K562 (cell line): ENCODE measurements around the gene ECE2. TPM values are rescaled to one million over a fixed set of nuclear protein-coding genes. Genes with fewer than 3 reads are reported as not detected.

Source experiments
- ATAC-seq: fragments of 200-7000 bp; cut with Tn5 transposase; 3 replicates; pipeline ENCODE4 v1.9.1; 2020; ENCODE audit warnings: moderate library complexity
- BruUV-seq: library from RNA; stranded (reverse); fragments of 400-500 nt; replicated peaks from 2 replicates; lab custom pipeline; 2021; lab: Mats Ljungman, UMichigan
- CTCF ChIA-PET: fragments of 300-600 bp; formaldehyde crosslinking; extraction: SDS; loops from one replicate; lab custom pipeline; 2021; ENCODE audit warnings: low intra/inter-chr PET ratio; lab: Yijun Ruan, JAX
- POLR2A ChIA-PET: fragments of 300-600, 350-650 bp; sonication (Branson Sonifier 250); formaldehyde crosslinking; extraction: SDS; loops from one replicate; lab custom pipeline; 2021; ENCODE audit warnings: antibody characterized with exemption, inconsistent platforms; lab: Yijun Ruan, JAX
- DNase-seq, 4 experiments: peaks; one replicate each; pipeline versions ENCODE4 v3.0.0 to v3.0.0-alpha.2; 2011 to 2018; ENCODE audit warnings: low spot score in 3 of 4, mixed read lengths in 3 of 4; ENCODE audit errors: extremely low read depth in 1 of 4
- FAIRE-seq: peaks from 2 replicates; lab custom pipeline; 2011; peaks lifted over from hg19 to GRCh38; lab: Jason Lieb, UNC
- H2AFZ ChIP-seq: 2 replicates; pipeline ENCODE4 v1.6.0; 2011; ENCODE audit warnings: low read depth, low read length, control low read depth, inconsistent platforms
- H3K27ac ChIP-seq: fragments of 200-600 bp; 3 replicates; pipeline ENCODE4 v1.8.0; 2011; ENCODE audit warnings: low read depth, mild to moderate bottlenecking, control low read depth, inconsistent platforms, low read length, moderate library complexity, mixed read lengths; ENCODE audit errors: extremely low read depth
- H3K27me3 ChIP-seq, 2 experiments: fragments of 300-600 bp in 1 of 2; 2 replicates in 1 of 2; 3 replicates in 1 of 2; pipeline versions ENCODE4 v1.6.0 to v1.8.0; 2011; ENCODE audit warnings: inconsistent platforms in 2 of 2, low read length in 2 of 2, mild to moderate bottlenecking in 1 of 2, mixed read lengths in 1 of 2, moderate library complexity in 1 of 2; ENCODE audit not compliant: control insufficient read depth in 2 of 2, insufficient read depth in 2 of 2
- H3K36me3 ChIP-seq: fragments of 300-600 bp; 3 replicates; pipeline ENCODE4 v1.8.0; 2011; ENCODE audit warnings: mild to moderate bottlenecking, low read length, inconsistent platforms; ENCODE audit not compliant: control insufficient read depth, insufficient read depth
- H3K4me1 ChIP-seq, 2 experiments: fragments of 200-600 bp in 1 of 2; replicated peaks in 1 of 2; 2 replicates in 1 of 2; 3 replicates in 1 of 2; pipeline versions ENCODE4 v1.5.1 to v1.8.0; 2011; ENCODE audit warnings: inconsistent platforms in 2 of 2, low read length in 2 of 2, mild to moderate bottlenecking in 1 of 2, mixed read lengths in 1 of 2, moderate library complexity in 1 of 2; ENCODE audit not compliant: control insufficient read depth in 2 of 2, insufficient read depth in 2 of 2
- H3K4me2 ChIP-seq: 2 replicates; pipeline ENCODE4 v1.6.1; 2011; ENCODE audit warnings: low read length, control low read depth, inconsistent platforms, mixed read lengths; ENCODE audit not compliant: insufficient read depth
- H3K4me3 ChIP-seq: fragments of 200-600 bp; sonication (generic), shearing (Covaris generic); 2 replicates; pipeline ENCODE4 v1.5.1; 2016; ENCODE audit warnings: control low read depth, inconsistent platforms
- H3K79me2 ChIP-seq: fragments of 200-600 bp; 3 replicates; pipeline ENCODE4 v1.8.0; 2011; ENCODE audit warnings: low read length, inconsistent platforms; ENCODE audit not compliant: control insufficient read depth, insufficient read depth
- H3K9ac ChIP-seq, 2 experiments: 2 replicates each; pipeline versions ENCODE4 v1.6.0 to v1.6.1; 2011; ENCODE audit warnings: low read depth in 2 of 2, low read length in 2 of 2, control low read depth in 1 of 2, inconsistent platforms in 1 of 2, mild to moderate bottlenecking in 1 of 2, mixed read lengths in 1 of 2; ENCODE audit not compliant: insufficient read depth in 1 of 2
- H3K9me1 ChIP-seq: one replicate; pipeline ENCODE4 v1.6.0; 2011; ENCODE audit warnings: inconsistent platforms, mild to moderate bottlenecking, low read length, moderate library complexity; ENCODE audit not compliant: control insufficient read depth, insufficient read depth
- H3K9me3 ChIP-seq: replicated peaks from 2 replicates; pipeline ENCODE4 v1.5.1; 2011; ENCODE audit warnings: low read depth, low read length, inconsistent platforms; ENCODE audit not compliant: control insufficient read depth, insufficient read depth
- H4K20me1 ChIP-seq: replicated peaks from 2 replicates; pipeline ENCODE4 v1.6.1; 2011; ENCODE audit warnings: low read length, inconsistent platforms, mixed read lengths; ENCODE audit not compliant: control insufficient read depth, insufficient read depth
- WGBS: fragments of 100-300 bp; shearing (Covaris generic); methylation state at CpG from one replicate; pipeline ENCODE4 v1.1.6; 2016; ENCODE audit warnings: low coverage, mixed read lengths; ENCODE audit not compliant: insufficient coverage; ENCODE audit errors: missing lambda C conversion rate; 5-methylcytosine and 5-hydroxymethylcytosine counted together
- in situ Hi-C: fragments of 300-500 bp; cut with MboI; formaldehyde crosslinking; loops from 4 replicates; pipeline ENCODE4 v1.15.0; 2018; ENCODE audit warnings: inconsistent platforms, mixed read lengths
- intact Hi-C: fragments of 100-400 bp; cut with micrococcal nuclease; formaldehyde crosslinking; loops from 2 replicates; pipeline ENCODE4 v1.14.2; 2022
- polyA plus RNA-seq, 8 experiments: library from polyadenylated mRNA; depleted of rRNA in 4 of 8; stranded (reverse) in 5 of 8; unstranded in 3 of 8; fragments of >200 nt; fragmentation: Nextera tagmentation in 2 of 8; fragmentation: Illumina TruSeq in 1 of 8; extraction: Ambion mirVana in 2 of 8; extraction: Trizol in 1 of 8; gene quantifications; 2 replicates each; pipeline versions ENCODE4 v1.2.1 to v1.2.3, GENCODE V29; 2011 to 2014; ENCODE audit warnings: inconsistent platforms in 1 of 8, missing spikeins in 1 of 8
- total RNA-seq, 7 experiments: library from RNA; depleted of rRNA in 6 of 7; stranded (reverse); fragments of >200 nt in 6 of 7; fragmentation: Illumina TruSeq in 2 of 7; extraction: Trizol in 2 of 7; gene quantifications; 2 replicates each; pipeline versions ENCODE4 v1.2.1 to v1.2.3, GENCODE V29; 2011 to 2021; ENCODE audit warnings: low replicate concordance in 1 of 7
- TF ChIP-seq, protein P1 (sequence below), 2 experiments: fragments of 450-650 bp; formaldehyde crosslinking in 1 of 2; IDR thresholded peaks; 2 replicates each; pipeline versions ENCODE4 v1.4.0 to v1.6.1; 2014 to 2020; ENCODE audit warnings: mild to moderate bottlenecking in 2 of 2, borderline replicate concordance in 1 of 2, low read depth in 1 of 2

The ECE2 gene
- total and polyA plus RNA-seq, 9 of the 15 experiments (the other 6 are each of a cell fraction or from before 2014, with no cell fraction given) = not detected

DNA sequence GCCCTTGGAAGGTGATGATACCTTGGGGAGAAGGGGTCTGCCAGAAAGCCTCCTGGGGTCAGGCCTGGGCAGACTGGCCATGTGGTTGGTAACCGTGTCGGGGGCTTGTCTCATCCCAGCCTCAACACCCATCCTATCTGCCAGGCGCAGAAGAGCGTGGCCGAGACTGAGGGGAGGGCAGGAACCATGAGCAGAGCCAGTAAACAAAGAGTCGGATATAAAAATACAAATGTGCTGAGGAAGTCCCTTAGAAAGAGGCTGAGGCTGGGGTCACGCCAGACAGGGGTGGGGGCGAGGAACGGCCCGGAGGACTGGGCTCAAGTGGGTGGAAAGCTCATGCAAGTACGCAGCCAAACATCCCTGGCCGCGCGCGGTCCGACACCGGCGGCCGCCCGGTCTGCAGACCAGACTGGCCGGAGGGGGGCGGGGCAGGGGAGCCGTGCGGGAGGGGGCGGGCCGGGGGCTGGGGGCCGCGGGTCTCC is 16.4 kb upstream of the ECE2 start:
- no TSS peak for BruUV-seq
- in situ Hi-C loops (no loop called here), intact Hi-C loops (no loop called here)
- WGBS = 18% methylated on average over 21 of the region's 28 CpGs
- peak overlapping the region in 1 of 2 experiments; percentile 45; a peak in 1 of 4 replicates for H3K9ac ChIP-seq
- H3K4me3 ChIP-seq = no peak overlapping the region
- ChIA-PET CTCF (interaction anchor here (0.6 kb wide), 1 partner anchor 9 kb away, joined by 3 read pairs; no protein-coding TSS in a partner anchor), POLR2A (no interaction called here)
- H3K79me2 ChIP-seq = no peaks in the 10 kb centered on the region; the same call in 2 of the 3 replicates
- DNase-seq (no peak), FAIRE-seq (no peak), ATAC-seq (peak; percentile 11)
- peaks cover 34% of the 10 kb centered on the region for H4K20me1 ChIP-seq
- H3K9me1 ChIP-seq = no peaks in the 10 kb centered on the region
- H2AFZ ChIP-seq = no peak overlapping the region
- H3K9me3 ChIP-seq = no peaks in the 10 kb centered on the region
- H3K36me3 ChIP-seq = no peaks in the 10 kb centered on the region
- H3K4me1 ChIP-seq = peaks cover 14 to 36% of the 10 kb centered on the region in 2 experiments; a peak in 4 of 5 replicates
- TF ChIP-seq, protein P1, sequence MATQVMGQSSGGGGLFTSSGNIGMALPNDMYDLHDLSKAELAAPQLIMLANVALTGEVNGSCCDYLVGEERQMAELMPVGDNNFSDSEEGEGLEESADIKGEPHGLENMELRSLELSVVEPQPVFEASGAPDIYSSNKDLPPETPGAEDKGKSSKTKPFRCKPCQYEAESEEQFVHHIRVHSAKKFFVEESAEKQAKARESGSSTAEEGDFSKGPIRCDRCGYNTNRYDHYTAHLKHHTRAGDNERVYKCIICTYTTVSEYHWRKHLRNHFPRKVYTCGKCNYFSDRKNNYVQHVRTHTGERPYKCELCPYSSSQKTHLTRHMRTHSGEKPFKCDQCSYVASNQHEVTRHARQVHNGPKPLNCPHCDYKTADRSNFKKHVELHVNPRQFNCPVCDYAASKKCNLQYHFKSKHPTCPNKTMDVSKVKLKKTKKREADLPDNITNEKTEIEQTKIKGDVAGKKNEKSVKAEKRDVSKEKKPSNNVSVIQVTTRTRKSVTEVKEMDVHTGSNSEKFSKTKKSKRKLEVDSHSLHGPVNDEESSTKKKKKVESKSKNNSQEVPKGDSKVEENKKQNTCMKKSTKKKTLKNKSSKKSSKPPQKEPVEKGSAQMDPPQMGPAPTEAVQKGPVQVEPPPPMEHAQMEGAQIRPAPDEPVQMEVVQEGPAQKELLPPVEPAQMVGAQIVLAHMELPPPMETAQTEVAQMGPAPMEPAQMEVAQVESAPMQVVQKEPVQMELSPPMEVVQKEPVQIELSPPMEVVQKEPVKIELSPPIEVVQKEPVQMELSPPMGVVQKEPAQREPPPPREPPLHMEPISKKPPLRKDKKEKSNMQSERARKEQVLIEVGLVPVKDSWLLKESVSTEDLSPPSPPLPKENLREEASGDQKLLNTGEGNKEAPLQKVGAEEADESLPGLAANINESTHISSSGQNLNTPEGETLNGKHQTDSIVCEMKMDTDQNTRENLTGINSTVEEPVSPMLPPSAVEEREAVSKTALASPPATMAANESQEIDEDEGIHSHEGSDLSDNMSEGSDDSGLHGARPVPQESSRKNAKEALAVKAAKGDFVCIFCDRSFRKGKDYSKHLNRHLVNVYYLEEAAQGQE (IDR thresholded peaks at IDR 0.05; ENCODE audit: borderline replicate concordance) = no peak
- TF ChIP-seq, protein P1 (CRISPR knock-in tag; IDR thresholded peaks at IDR 0.05; ENCODE audit: low read depth) = no peak
- H3K4me2 ChIP-seq = no peak overlapping the region
- no peak overlapping the region for H3K27ac ChIP-seq
- peaks cover 10 to 31% of the 10 kb centered on the region in 2 experiments; a peak in 4 of 5 replicates for H3K27me3 ChIP-seq
